ENCODE results near the gene RAB1B. TPM values are rescaled to one million over a fixed set of nuclear protein-coding genes. Genes with fewer than 3 reads are reported as not detected.

RAB1B gene
- total RNA-seq, 6 donors from 2014 or later: 34.6 to 173 (median 122) TPM

DNA sequence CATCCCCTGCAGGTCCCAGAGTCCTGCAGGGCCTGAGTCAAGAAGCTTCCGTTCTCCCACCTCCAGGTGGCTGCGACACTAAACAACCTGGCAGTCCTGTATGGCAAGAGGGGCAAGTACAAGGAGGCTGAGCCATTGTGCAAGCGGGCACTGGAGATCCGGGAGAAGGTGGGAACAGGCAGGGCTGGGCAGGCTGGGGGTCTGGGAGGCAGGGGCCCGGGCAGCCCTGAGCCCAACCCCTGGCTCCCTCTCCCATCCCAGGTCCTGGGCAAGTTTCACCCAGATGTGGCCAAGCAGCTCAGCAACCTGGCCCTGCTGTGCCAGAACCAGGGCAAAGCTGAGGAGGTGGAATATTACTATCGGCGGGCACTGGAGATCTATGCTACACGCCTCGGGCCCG, 4.7 kb upstream of the RAB1B start:
- DNase-seq (no peak), ATAC-seq (ENCODE audit: low FRiP score in 2 of 2) (no peak)
- no peaks in the 10 kb centered on the region for H3K27me3 ChIP-seq
- H3K36me3 ChIP-seq: peaks cover 0 to 60% (median 29%) of the 10 kb centered on the region in 4 donors
- H3K4me1 ChIP-seq: peaks cover 11 to 14% (median 13%) of the 10 kb centered on the region in 4 donors
- TF ChIP-seq, protein P1, sequence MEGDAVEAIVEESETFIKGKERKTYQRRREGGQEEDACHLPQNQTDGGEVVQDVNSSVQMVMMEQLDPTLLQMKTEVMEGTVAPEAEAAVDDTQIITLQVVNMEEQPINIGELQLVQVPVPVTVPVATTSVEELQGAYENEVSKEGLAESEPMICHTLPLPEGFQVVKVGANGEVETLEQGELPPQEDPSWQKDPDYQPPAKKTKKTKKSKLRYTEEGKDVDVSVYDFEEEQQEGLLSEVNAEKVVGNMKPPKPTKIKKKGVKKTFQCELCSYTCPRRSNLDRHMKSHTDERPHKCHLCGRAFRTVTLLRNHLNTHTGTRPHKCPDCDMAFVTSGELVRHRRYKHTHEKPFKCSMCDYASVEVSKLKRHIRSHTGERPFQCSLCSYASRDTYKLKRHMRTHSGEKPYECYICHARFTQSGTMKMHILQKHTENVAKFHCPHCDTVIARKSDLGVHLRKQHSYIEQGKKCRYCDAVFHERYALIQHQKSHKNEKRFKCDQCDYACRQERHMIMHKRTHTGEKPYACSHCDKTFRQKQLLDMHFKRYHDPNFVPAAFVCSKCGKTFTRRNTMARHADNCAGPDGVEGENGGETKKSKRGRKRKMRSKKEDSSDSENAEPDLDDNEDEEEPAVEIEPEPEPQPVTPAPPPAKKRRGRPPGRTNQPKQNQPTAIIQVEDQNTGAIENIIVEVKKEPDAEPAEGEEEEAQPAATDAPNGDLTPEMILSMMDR (IDR thresholded peaks at IDR 0.05): no peak
- TF ChIP-seq EP300 (IDR thresholded peaks at IDR 0.05): no peak
- TF ChIP-seq POLR2AphosphoS5 (IDR thresholded peaks at IDR 0.05): no peak
- H3K9me3 ChIP-seq: no peaks in the 10 kb centered on the region
- no peak overlapping the region for H3K4me3 ChIP-seq
- no peak overlapping the region for H3K27ac ChIP-seq
- WGBS, 2 donors: 92 to 95% methylated on average over 9 to 10 of the region's 10 CpGs

DNA sequence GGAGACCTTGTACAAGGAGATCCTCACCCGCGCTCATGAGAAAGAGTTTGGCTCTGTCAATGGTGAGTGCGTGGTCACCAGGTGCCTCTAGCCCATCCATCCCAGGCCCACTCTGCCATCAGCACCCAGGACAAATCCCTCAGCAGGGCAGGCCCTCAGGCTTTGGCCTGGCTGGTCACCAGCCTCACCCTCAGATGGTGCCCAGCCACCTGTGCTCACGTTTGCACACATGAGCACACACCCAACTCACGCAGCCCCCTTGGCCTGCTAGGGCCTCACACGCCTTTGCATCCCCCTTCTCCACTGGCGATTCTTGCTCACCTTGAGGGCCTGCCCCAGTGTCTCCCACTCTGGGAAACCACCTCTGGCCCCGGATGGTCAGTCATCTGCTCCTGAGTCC, 4.1 kb upstream of the RAB1B start:
- Histone ChIP-seq H3K27ac (no peak overlapping the region), H3K36me3 (peaks cover 0 to 55% (median 29%) of the 10 kb centered on the region in 4 donors), H3K27me3 (no peaks in the 10 kb centered on the region), H3K4me3 (no peak overlapping the region), H3K9me3 (no peaks in the 10 kb centered on the region), H3K4me1 (peaks cover 9 to 14% (median 12%) of the 10 kb centered on the region in 4 donors)
- WGBS, 2 donors: 88 to 97% methylated on average over 7 to 8 of the region's 8 CpGs
- DNase-seq (no peak), ATAC-seq (ENCODE audit: low FRiP score in 2 of 2) (no peak)
- TF ChIP-seq POLR2A (IDR thresholded peaks at IDR 0.05) (no peak), POLR2AphosphoS5 (IDR thresholded peaks at IDR 0.05) (no peak), EP300 (IDR thresholded peaks at IDR 0.05) (no peak)
- TF ChIP-seq, protein P1 (IDR thresholded peaks at IDR 0.05): no peak

DNA sequence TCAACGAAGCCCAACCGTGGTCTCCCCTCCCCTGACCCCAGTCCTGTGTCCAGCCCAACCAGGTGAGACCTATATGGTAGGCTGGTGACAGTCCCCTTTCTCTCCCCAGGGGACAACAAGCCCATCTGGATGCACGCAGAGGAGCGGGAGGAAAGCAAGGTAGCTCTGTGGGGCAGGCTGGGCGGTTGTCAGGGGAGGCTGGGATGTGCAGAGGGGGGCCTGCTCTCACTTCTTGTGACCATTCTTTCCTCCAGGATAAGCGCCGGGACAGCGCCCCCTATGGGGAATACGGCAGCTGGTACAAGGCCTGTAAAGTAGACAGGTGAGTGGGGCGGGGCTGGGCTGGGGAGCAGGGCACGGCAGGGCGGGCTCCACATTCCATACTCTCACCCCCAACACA, 3.5 kb upstream of the RAB1B start:
- Histone ChIP-seq H3K9me3 (no peaks in the 10 kb centered on the region), H3K27me3 (no peaks in the 10 kb centered on the region), H3K36me3 (peaks cover 0 to 52% (median 29%) of the 10 kb centered on the region in 4 donors), H3K4me1 (peaks cover 14 to 20% (median 17%) of the 10 kb centered on the region in 4 donors), H3K4me3 (no peak overlapping the region), H3K27ac (no peak overlapping the region)
- 80 to 87% methylated on average over 3 to 9 of the region's 12 CpGs for WGBS, 2 donors
- no peak for ATAC-seq (ENCODE audit: low FRiP score in 2 of 2)
- DNase-seq: no peak
- TF ChIP-seq, protein P1 (IDR thresholded peaks at IDR 0.05): peak in 2 of 6 experiments; percentile 4 to 31
- TF ChIP-seq EP300 (IDR thresholded peaks at IDR 0.05) (no peak), POLR2A (IDR thresholded peaks at IDR 0.05) (no peak)

DNA sequence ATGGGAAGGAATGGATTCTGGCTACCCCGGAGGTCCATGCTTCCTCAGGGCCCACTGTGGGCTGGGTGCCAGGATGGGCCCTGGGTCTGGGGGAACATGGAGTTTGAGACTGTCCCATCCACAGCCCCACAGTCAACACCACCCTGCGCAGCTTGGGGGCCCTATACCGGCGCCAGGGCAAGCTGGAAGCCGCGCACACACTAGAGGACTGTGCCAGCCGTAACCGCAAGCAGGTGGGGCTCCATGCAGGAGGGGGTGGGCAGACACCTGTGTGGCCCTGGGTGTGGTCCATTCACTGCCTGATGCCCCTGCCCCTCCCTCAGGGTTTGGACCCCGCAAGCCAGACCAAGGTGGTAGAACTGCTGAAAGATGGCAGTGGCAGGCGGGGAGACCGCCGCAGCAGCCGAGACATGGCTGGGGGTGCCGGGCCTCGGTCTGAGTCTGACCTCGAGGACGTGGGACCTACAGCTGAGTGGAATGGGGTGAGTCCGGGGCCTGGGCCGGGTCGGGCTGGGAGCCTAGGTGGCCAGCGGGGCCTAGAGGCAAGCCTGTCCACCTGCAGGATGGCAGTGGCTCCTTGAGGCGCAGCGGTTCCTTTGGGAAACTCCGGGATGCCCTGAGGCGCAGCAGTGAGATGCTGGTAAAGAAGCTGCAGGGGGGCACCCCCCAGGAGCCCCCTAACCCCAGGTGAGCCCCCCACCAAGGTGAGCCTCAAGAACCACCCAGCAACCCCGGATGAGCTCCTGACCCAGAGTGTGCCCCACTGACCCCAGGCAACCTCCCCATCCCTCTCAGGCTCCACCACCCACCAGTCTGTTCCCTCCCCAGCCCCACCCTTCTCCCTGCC, 2.7 kb upstream of the RAB1B start:
- H3K9me3 ChIP-seq: no peaks in the 10 kb centered on the region
- H3K27ac ChIP-seq: no peak overlapping the region
- 94 to 98% methylated on average over 9 to 26 of the region's 26 CpGs for WGBS, 2 donors
- no peak for ATAC-seq (ENCODE audit: low FRiP score in 2 of 2)
- no peaks in the 10 kb centered on the region for H3K27me3 ChIP-seq
- H3K4me1 ChIP-seq: peaks cover 22 to 28% (median 25%) of the 10 kb centered on the region in 4 donors
- peak in 1 of 2 donors; percentile 86 for DNase-seq
- H3K36me3 ChIP-seq: peaks cover 0 to 49% (median 25%) of the 10 kb centered on the region in 4 donors
- TF ChIP-seq POLR2AphosphoS5 (IDR thresholded peaks at IDR 0.05) (no peak), POLR2A (IDR thresholded peaks at IDR 0.05) (no peak), EP300 (IDR thresholded peaks at IDR 0.05) (no peak)
- TF ChIP-seq, protein P1 (IDR thresholded peaks at IDR 0.05): no peak
- H3K4me3 ChIP-seq: no peak overlapping the region
